KG1 (cell line): Measurements from ENCODE around the gene RNF187.

Experiments
- DNase-seq: peaks from one replicate; lab custom pipeline; 2025; lab: John Stamatoyannopoulos, UW

RNF187 gene

GRCh38 chr1:228510101-228510802, 23.1 kb downstream of the RNF187 start:
- DNase-seq: no peak

GRCh38 chr1:228510803-228511413, 23.7 kb downstream of the RNF187 start:
- no peak for DNase-seq

- DNase-seq: no peak
Observed at GRCh38 chr1:228511546-228512445, 24.6 kb downstream of the RNF187 start.

GRCh38 chr1:228512781-228513198, 25.6 kb downstream of the RNF187 start:
- no peak for DNase-seq

GRCh38 chr1:228513236-228513900, 26.2 kb downstream of the RNF187 start:
- no peak for DNase-seq

- no peak for DNase-seq
Observed at GRCh38 chr1:228514421-228514820, 27.2 kb downstream of the RNF187 start.

- no peak for DNase-seq
Observed at GRCh38 chr1:228515200-228515834, 28.1 kb downstream of the RNF187 start.

- no peak for DNase-seq
Observed at GRCh38 chr1:228517655-228518054, 30.5 kb downstream of the RNF187 start.

GRCh38 chr1:228527596-228527995, 40.4 kb downstream of the RNF187 start:
- no peak for DNase-seq

GRCh38 chr1:228528612-228529011, 41.4 kb downstream of the RNF187 start:
- no peak for DNase-seq

- no peak for DNase-seq
Observed at GRCh38 chr1:228530086-228530758, 43.0 kb downstream of the RNF187 start.

GRCh38 chr1:228530951-228531731, 44.0 kb downstream of the RNF187 start:
- no peak for DNase-seq

- DNase-seq: no peak
Observed at GRCh38 chr1:228538831-228539230, 51.6 kb downstream of the RNF187 start.

GRCh38 chr1:228540161-228540917, 53.2 kb downstream of the RNF187 start:
- DNase-seq: no peak

- DNase-seq: no peak
Observed at GRCh38 chr1:228541725-228542124, 54.5 kb downstream of the RNF187 start.

GRCh38 chr1:228542376-228542775, 55.2 kb downstream of the RNF187 start:
- DNase-seq: no peak

GRCh38 chr1:228542981-228543380, 55.8 kb downstream of the RNF187 start:
- DNase-seq: no peak

GRCh38 chr1:228543396-228543795, 56.2 kb downstream of the RNF187 start:
- no peak for DNase-seq

- DNase-seq: no peak
Observed at GRCh38 chr1:228544021-228544850, 57.1 kb downstream of the RNF187 start.
